ENCODE data around the gene DHH.

The DHH gene

GRCh38 chr12:49051373-49051764 is 43.2 kb downstream of the DHH start (continued):
- TF ChIP-seq ZSCAN23 (tag by site-specific recombination; IDR thresholded peaks at IDR 0.05) (no peak), ZXDB (tag by site-specific recombination; IDR thresholded peaks at IDR 0.05) (no peak), ZNF280D (tag by site-specific recombination; IDR thresholded peaks at IDR 0.05) (no peak), HIC1 (tag by site-specific recombination; IDR thresholded peaks at IDR 0.05) (no peak)

- H3K27ac ChIP-seq (ENCODE audit: extremely low read depth, low read depth, low read length) = no peak overlapping the region
- H3K9me3 ChIP-seq (ENCODE audit: control insufficient read depth, insufficient read depth, low read depth, low read length) = no peaks in the 10 kb centered on the region
- ChIA-PET CTCF (interaction anchor here (0.6 kb wide), 1 partner anchor 31 kb away, joined by 5 read pairs; no protein-coding TSS in a partner anchor), POLR2A (interaction anchor here (2.9 kb wide), 1 partner anchor 14 kb away, joined by 8 read pairs; no protein-coding TSS in a partner anchor)
- 0 out of 2 replicates have a peak, but pooled peaks cover 2% of the 10 kb centered on the region for H3K4me1 ChIP-seq (ENCODE audit: control insufficient read depth, insufficient read depth, low read length)
- no peak overlapping the region for H3K4me3 ChIP-seq (ENCODE audit: low read depth, low read length)
- TF ChIP-seq HOXD13 (CRISPR knock-in tag; IDR thresholded peaks at IDR 0.05; ENCODE audit: borderline replicate concordance) (no peak), ZNF221 (tag by site-specific recombination; IDR thresholded peaks at IDR 0.05; ENCODE audit: borderline replicate concordance) (no peak), ZNF843 (tag by site-specific recombination; IDR thresholded peaks at IDR 0.05) (no peak), ZNF830 (tag by site-specific recombination; IDR thresholded peaks at IDR 0.05; ENCODE audit: low read depth) (no peak), ZNF324 (tag by site-specific recombination; IDR thresholded peaks at IDR 0.05) (no peak), ZNF776 (tag by site-specific recombination; IDR thresholded peaks at IDR 0.05; ENCODE audit: borderline replicate concordance) (no peak), ZNF792 (tag by site-specific recombination; IDR thresholded peaks at IDR 0.05) (no peak), ZSCAN23 (tag by site-specific recombination; IDR thresholded peaks at IDR 0.05) (no peak), ZBTB10 (tag by site-specific recombination; IDR thresholded peaks at IDR 0.05) (no peak), ZNF362 (tag by site-specific recombination; IDR thresholded peaks at IDR 0.05) (no peak), ZNF133 (tag by site-specific recombination; IDR thresholded peaks at IDR 0.05) (no peak), BCL6B (tag by site-specific recombination; IDR thresholded peaks at IDR 0.05) (no peak), ZNF510 (tag by site-specific recombination; IDR thresholded peaks at IDR 0.05; ENCODE audit: insufficient replicate concordance) (no peak), ZBTB21 (tag by site-specific recombination; IDR thresholded peaks at IDR 0.05) (no peak), OSR2 (tag by site-specific recombination; IDR thresholded peaks at IDR 0.05) (no peak)
- H3K36me3 ChIP-seq (ENCODE audit: control insufficient read depth in 2 of 2, insufficient read depth in 1 of 2, low read length in 2 of 2) = peaks cover 52 to 100% of the 10 kb centered on the region in 2 experiments
Observed at GRCh38 chr12:49050507-49051372, 43.9 kb downstream of the DHH start.
